Neural cell (in vitro differentiated cells): Measurements from ENCODE around the gene KIAA1210.

Experiments used
- CTCF ChIP-seq: fragments of 450-650 bp; IDR thresholded peaks from 2 replicates; pipeline ENCODE4 v1.5.1; 2014; ENCODE audit warnings: antibody characterized with exemption, mild to moderate bottlenecking, moderate library complexity; ENCODE audit not compliant: poor library complexity, severe bottlenecking
- EP300 ChIP-seq: fragments of 450-650 bp; conservative IDR thresholded peaks from 2 replicates; pipeline ENCODE4 v1.6.1; 2014; ENCODE audit warnings: antibody characterized with exemption, mild to moderate bottlenecking, moderate library complexity; ENCODE audit not compliant: poor library complexity, severe bottlenecking
- EZH2 ChIP-seq: fragments of 200-600, 300-800 bp; shearing (Covaris generic), sonication (generic); IDR thresholded peaks from 2 replicates; pipeline ENCODE4 v1.6.1; 2014; ENCODE audit warnings: antibody characterized with exemption, low read length, borderline replicate concordance, mild to moderate bottlenecking; ENCODE audit not compliant: insufficient read depth, poor library complexity, severe bottlenecking
- POLR2AphosphoS5 ChIP-seq: IDR thresholded peaks from 2 replicates; pipeline ENCODE4 v1.6.1; 2012

DNA sequence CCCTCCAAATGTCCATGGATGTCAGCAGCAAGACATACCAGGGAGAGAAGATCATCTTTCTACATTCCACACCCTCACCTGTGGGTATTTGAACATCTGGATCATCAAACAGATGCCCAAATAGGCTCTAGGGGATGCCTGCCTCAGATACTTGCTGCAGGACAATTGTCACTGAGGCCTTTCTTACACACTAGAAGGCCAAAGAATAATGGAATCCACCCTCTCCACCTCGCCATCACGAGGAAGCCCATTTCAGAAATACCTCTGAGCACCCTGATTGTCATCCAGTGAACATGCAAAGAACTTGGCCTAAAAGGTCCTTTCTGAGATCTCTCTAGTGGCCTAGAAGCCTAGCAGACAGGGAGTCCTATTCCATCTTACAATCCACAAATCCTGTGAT is 6.9 kb upstream of the KIAA1210 start:
- TF ChIP-seq EZH2 (no peak), CTCF (no peak), POLR2AphosphoS5 (no peak), EP300 (no peak)
